ENCODE measurements around the gene COPS7A.

GRCh38 chr12:6777386-6777785 is 53.5 kb downstream of the COPS7A start:
- no peak for TF ChIP-seq SUZ12 (IDR thresholded peaks at IDR 0.05; ENCODE audit: extremely low read depth, insufficient read depth, insufficient read length)
- TF ChIP-seq YY1 (IDR thresholded peaks at IDR 0.05; ENCODE audit: insufficient read depth, insufficient read length): no peak
- no peak for TF ChIP-seq ZNF274 (IDR thresholded peaks at IDR 0.05; ENCODE audit: low read depth, low read length)
